SW 1271 (cell line): Measurements from ENCODE around the gene RUFY3.

Source experiments
- DNase-seq, 2 experiments: peaks; one replicate each; lab custom pipeline; 2025; lab: John Stamatoyannopoulos, UW

Gene RUFY3

GRCh38 chr4:70841951-70842350 lies 120.2 kb downstream of the RUFY3 start:
- DNase-seq = no peak

DNA sequence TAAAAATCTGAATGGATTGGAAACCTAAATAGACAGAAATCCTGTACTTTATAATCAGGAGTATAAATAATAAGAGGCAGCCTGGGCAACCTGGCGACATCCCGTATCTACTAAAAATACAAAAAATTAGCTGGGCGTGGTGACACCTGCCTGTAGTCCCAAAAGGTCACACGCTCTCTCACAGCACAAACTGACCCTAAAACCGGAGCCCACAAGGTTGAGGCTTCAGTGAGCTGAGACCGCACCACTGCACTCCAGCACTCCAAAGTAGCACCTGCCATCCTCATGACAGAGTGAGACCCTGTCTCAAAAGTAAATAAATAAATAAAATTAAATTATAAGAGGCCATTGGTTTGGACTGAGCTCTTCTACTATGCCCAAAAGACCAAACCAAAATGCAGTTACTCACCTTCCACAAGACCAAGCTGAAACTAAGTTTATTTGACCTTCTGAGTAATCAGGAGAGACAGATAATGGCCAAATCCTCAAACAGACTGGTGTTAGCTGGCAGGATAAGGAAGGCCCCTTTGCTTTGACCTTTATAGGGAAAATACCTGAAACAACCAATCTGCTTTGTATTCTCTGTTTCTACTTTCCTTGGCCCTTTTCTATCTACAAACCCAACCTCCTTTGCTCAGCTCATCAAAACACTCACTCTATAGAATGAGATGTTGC lies 121.1 kb downstream of the RUFY3 start:
- DNase-seq = no peak

- DNase-seq = no peak
These were observed 122.4 kb downstream of the RUFY3 start for GRCh38 chr4:70844180-70844579.

- no peak for DNase-seq
These were observed 127.5 kb downstream of the RUFY3 start for GRCh38 chr4:70849291-70849690.

GRCh38 chr4:70855464-70855863 lies 133.7 kb downstream of the RUFY3 start:
- no peak for DNase-seq
